HG03354 (cell line): ENCODE measurements around the gene SAP30BP.

ENCODE experiments used
- ATAC-seq: cut with Tn5 transposase; IDR thresholded peaks from one replicate; pipeline ENCODE4 v1.9.1; 2021; ENCODE audit warnings: mild to moderate bottlenecking; ENCODE audit not compliant: unreplicated experiment, poor library complexity, severe bottlenecking

Gene SAP30BP

DNA sequence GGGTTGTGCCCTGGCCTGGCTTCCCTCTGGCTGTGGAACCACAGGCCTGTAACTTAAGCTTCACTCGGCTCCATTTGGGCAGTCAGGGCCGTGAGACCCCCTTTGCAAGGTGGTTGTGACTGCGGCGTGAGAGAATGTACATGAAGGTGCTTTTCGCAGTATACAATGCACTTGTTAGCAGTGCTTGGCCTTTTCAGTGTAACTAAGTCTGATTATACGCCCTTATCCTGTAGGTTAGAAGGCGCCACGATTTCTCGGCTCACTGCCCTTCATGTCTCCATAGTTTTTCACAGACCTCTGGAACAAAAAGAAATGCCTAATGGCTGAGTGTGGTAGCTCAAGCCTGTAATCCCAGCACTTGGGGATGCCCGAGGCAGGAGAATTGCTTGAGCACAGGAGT lies 13.3 kb downstream of the SAP30BP start:
- ATAC-seq, result no peak

DNA sequence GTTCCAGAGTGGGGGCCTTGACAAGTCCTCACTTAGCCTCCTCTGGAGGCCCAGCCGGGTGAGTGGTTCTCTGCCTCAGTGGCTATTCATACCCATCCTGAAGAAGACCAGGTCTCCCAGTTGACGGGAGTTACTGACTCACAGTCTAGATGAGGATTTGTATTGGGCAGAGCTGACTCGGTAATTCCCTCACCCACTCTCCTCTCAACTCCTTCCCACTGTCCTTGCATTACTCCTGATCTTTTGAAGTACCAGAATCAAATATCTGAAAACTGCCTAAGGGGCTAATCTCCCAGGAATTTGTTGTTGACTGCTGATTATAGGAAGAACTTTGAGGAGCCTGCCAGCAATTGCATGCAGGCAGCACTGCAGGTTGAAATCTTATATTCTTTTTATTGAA lies 14.2 kb downstream of the SAP30BP start:
- ATAC-seq, result no peak

DNA sequence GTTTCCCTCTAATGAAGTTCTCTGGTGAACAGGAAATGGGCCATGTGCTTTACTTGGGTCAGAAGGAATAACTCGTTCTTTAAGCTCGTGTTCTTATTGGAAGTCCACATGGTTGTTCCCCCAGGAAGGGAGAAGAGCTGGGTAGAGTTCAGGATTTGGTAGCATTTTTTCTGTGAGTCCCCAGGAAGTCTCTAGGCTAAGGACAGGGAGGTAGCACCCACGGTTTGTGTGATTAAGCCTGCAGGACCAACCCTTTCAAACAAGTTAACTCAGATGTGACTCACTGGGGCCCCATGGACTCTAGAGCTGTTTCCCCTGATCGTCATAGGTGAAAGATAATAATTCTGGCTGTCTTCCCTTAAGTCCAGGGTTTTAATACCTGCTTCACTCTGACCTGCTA lies 16.4 kb downstream of the SAP30BP start:
- ATAC-seq, result no peak

DNA sequence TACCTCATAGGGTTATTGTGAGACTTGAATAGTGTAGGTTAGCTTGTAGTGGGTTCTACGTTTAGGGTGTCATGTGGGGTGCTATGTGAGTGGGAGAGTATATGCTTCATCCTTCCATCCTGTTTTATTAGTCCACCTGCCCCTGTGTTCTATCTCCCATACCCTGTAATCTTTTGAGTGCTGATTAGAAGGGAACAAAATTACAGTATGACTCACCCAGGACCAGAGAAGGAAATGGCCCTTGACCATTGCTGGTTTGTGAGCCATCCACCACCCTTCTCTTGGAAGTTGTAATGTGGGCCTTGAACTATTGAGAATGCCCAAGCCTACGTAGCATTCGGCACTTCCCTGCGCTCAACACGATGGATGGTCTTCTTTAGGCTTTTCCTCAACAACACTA lies 17.1 kb downstream of the SAP30BP start:
- no peak for ATAC-seq

DNA sequence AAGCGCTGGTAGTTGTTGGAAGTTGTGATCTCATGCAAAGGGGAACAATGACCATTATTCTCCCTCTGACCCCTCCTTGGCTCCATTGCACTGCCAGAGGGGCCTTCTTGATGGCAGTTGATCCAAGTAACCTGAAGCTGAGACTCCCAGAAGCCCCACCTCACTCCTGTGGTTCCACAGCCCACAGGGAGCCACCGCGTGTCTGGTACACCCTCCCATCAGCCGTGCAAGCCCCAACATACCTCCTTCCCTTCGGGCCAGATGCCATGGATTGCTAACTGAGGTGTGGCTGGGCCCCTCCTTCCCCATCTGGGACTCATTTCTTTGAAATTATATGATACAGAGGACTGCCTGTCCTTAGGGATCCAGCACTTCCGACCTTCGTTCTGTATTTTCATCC lies 17.8 kb downstream of the SAP30BP start:
- ATAC-seq, result no peak

DNA sequence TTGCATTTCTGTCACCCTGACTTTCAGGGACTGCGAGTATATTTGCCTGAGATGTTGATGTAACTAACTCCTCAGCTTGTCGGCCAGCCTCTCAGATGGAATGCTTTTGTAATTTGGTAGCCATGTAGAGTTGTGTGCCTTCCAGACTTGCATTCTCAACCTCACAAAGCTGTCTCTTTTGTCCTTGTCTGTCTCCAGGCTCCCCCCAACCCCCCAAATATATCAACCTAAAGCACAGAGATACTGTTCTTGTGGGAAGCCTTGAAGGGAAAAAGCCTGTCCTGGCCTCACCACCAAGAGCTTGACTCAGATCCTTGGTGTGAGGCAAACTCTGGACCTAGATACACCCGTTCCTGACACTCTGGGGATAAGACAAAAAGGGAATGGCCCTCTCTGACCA lies 18.4 kb downstream of the SAP30BP start:
- no peak for ATAC-seq

DNA sequence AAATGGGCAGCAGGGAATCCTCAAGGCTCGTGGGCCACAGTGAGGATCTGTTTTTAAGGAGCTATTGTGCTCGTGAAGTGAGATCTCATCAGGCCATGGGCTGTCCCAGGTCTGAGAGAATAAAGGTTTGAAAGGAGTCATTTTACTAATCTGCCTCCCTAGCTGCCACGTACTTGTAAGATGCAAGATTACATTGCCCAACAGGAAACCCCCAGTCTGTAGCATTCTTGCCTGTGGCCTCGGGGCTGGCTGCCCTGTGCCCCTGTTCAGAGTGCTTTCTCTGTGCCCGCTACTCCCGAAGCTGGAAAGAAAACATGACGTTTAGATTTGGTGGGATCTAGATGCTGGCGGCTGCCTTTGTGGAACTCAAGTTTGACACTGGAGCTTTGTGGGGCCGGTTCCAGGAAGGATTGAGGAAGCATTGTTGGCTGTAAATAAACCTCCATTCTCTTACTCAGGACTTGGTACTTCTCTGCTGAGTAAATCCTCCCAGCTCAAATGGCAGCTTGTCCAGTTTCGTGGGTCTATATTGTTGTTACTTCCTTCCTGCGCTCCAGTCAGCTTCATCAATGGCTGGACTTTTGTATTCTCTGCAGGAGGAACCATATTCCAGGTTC lies 21.2 kb downstream of the SAP30BP start:
- ATAC-seq, result no peak

DNA sequence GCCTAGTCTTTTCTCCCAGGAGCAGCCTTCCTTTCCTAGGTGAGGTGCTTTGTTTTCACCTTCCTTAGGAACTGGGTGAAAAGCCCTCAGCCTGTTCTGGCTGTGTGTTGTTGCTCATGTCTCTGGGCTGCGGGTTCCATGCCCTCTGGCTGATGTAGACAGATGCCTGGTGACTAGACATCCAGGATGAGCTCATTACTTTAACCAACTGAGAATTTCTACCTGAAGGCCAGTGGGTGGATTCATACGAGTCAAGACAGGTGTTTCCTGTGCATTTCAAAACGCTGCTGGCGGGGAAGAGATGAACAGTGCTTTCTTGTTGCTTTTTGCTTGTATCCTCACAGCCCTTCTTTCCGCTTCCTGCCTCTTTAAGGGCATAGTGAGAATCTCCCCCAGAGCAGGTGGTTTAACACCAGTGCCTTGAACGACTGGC lies 22.3 kb downstream of the SAP30BP start:
- peak; percentile 57 for ATAC-seq

DNA sequence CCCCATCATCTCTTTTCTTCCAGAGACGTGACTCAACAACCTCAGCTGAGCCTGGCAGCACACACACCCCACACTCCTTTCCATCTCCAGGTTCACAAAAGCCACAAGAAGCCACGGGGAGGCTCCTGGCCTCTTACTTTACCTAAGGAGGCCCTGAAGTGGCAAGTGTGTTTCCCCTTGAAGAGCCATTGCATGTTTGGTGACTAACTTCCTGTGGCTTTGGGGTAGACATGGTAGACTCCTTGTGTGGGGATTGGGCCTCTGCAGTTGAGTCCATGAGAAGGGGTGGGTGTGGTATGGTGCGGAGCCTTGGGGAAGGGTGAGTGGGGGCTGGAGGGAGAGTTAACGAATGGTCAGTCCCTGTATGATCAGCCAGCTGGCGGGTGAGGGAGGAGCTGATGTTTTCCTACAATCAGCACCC lies 24.2 kb downstream of the SAP30BP start:
- no peak for ATAC-seq

DNA sequence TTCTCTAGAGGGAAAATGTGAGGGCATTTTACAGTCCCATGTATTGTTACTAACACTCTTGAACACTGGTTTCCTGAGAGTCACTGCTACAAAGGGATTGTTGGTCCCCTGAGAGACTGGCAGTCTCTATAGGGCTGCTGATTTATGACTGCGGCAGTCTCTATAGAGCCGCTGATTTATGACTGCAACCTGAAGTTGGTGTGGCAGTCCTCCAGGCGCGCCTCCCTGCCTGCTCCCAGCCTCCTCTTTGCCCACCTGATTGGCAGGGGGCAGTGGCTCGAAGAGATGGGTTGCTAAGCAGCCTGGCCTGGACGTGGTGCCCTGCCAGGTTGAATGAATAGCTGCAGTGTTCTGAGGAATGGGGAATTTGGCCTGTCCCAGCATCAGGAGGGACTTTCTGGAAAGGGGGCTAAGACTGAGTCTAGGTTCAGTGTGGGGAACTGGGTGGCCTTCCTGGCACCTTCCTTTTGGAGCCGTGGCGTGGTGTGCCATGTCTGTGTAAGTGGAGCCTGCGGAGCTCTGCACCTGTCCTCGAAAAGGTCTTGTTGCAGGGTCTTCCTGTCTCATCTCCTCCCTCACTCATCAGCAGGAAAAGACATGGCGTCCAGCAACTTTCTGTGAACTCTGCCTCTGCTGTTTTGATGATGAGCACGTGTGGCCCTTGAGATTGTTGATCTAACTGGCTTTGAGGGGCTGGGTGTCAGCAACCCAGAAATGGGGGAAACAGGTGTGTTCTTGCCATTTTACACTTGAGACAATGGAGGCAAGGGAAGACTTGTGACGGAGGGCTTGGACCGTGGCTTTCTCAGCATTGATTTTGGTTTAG lies 24.9 kb downstream of the SAP30BP start:
- ATAC-seq, result no peak

DNA sequence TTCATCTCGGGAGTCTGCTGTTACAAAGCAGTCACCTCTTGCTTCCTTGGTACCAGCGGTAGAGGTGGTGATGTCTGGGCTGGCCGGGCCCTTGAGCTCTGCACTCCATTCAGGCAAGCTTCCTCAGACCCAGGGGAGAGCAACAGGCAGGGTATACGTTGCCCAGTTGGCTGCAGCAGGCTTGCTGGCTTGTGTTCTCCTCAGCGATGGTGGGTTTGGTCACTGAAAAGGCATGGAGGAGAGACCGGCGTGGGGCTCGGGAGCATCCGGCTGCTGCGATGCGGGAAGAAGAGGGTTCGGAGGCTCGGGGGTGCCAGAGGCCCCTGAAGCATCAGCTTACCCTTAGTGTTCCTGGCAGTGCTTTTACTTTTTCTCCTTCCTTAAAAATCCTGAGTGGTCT lies 25.8 kb downstream of the SAP30BP start:
- ATAC-seq, result no peak

DNA sequence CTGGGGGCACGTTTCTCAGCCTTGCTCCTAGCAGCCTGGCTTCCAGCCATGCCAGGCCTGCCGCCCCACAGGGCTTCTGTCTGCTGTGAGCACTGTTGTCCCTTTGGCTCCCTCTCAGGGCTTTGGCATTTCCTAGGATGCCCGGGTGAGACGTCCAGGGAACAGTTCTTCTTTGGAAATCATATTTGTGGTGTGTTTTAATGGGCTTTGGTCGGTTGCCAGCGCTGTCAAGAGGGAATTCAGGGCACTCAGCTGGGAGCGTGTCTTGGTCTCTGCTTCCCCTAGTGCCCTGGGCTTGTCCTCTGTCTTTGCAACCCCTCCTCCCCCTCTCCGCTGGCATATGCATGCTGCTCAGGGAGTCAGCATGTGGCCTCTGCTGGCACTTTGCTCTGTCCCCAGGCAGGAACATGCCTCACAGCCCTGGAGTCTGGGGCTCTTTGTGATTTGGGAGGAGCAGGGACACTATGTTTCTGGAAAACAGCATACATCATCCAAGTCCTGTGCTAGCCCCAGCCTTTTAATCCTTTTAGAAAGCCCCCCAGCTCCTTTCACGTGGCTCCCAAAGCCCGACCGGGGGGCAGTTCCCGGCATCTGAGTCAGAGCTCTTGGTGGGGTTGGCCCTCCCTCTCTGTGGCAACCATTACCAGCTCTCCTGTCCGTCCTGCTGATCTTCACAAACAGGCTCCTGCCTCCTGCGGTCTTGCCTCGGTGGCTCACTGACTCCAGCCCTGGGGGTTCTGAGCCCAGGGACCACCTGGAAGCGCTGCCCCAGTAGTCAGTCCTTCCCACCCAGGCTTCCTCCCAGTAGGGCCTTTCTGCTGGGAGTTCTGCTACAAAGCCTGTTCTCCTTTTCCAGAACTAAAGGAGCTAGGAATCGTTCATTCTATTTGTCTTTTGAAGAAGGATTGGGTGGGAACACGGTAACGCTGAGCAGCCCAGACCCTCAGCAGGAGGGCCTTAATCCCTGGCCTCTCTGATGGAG lies 26.7 kb downstream of the SAP30BP start:
- no peak for ATAC-seq

DNA sequence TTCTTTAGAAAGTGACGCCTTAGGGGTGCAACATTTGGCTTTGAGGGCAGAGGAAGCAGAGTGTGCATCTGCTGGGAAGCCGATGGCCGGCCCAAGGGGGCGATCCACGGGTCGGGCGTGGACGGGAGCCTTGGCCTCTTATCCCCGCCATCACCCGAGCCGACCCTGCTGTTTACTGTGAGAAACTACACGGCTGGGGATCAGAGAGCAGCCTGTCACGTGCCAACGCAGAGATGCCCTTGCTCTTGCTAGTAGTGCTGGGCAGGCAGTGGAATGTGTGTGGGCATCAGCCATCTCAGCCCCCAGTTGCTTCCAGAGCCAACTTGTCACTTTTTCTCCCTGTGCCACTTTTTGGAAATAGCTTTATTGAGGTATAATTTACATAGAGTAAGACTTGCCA lies 27.4 kb downstream of the SAP30BP start:
- no peak for ATAC-seq

DNA sequence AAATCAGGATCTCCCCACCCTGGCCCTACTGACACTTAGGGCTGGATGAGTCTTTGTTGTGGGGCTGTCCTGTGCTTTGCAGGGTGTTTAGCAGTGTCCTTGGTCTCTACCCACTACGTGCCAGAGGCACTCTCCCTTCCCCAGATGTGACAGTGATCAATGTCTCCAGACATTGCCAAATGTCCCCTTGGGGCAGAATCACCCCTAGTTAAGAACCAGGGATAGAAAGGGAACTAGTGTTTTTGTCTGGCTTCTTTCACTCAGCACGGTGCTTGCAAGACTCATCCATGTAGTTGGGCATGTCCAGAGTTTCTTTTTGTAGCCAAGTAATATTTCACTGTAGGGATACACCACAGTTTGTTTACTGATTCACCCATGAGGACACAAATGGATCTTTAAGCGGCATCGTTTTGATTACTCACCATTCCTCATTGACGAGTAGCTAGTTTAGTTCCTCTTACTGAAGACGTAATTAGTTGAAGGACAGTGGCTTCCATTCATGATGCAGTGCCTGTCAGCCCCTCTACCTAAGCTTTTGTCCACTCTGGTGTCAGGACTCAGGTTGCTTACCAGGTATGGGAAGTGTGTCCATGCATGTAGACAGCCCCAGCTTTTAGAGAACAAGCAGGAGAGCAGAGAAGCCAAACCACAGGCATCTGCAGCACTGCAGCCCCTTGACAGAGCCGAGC lies 28.1 kb downstream of the SAP30BP start:
- ATAC-seq, result no peak

DNA sequence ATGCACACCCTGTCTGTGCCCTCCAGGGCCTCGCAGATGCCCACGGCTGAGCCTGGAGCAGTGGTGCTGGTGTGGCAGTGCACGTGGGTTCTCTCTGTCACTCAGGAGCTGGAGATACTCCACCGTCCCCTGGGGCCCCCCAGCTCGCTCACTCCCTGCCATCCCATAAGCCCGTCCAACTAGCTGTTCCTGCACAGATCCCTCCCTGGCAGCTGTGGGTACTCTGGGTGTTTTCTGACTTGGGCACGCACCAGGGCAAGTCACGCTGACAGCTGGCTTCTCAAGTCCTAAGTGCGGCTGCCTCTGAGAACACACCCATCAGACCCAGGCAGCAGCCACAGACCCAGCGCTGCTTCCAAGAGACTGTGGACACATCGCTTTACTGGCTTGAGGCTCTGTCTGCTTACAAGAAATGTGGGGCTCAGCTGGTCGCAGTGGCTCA lies 28.7 kb downstream of the SAP30BP start:
- ATAC-seq, result no peak

DNA sequence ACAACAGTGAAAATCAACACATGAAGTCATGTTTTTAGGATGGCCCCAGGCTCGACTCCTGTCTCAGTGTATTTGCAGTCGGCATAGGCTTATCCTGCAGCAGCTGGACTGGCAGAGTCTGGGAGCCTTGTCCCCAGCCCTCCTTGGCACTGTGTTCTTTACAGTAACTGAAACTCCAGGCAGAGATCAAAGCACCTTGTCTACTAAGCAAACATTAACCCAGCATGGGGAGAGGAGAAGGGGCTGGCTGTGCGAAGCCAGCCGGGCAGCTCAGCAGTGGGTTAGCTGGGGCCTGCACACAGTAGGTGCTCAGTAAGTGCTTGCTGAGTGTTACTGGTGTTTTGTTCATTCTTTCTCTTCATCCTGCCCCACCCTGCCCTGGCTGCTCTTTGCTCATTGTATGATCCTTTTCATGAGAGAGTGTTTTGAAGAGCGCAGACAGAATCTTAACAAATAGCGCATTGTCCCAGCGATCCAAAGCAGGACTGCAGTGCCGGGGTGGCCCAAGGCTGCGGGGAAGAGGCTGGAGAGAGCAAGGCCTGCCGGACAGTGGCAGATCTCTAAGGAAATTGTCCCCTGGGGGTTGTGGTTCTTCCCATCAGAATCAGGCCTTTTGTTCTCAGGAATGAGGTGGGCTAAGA lies 30.6 kb downstream of the SAP30BP start:
- no peak for ATAC-seq

DNA sequence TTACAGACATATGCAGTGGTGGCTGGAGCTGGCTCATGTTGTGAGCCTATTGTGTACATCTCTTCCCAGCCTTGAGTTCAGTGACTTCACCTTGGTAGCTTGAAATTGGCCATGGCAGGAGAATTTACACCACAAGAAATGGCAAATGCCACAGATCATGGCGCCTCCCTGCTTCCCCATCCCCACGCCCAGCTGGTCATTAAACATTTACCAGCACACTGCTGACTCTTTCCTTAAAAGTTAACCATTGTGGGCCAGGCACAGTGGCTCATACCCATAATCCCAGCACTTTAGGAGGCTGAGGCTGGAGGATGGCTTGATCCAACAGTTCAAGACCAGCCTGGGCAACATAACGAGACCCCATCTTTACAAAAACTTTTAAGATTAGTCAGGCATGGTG lies 31.5 kb downstream of the SAP30BP start:
- ATAC-seq, result no peak

DNA sequence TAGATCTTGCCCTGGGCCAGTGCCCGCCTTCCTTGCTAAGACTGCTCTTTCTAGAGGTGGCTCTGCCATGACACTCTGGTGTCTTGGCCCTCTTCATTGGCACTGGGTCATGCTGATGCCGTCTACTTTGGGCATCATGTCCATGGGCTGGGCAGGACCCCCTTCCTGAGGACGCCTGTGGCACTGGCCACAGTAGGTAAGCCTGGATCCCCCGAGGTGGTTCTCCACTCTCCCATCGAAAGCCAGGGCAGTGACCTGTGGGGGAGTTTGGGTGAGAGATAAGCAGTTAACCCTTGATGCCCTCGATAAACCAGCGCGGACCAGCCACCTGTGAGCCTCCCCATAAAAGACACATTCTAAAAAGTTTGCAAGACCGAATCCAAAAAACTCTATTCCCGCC lies 34.1 kb downstream of the SAP30BP start:
- ATAC-seq, result no peak

DNA sequence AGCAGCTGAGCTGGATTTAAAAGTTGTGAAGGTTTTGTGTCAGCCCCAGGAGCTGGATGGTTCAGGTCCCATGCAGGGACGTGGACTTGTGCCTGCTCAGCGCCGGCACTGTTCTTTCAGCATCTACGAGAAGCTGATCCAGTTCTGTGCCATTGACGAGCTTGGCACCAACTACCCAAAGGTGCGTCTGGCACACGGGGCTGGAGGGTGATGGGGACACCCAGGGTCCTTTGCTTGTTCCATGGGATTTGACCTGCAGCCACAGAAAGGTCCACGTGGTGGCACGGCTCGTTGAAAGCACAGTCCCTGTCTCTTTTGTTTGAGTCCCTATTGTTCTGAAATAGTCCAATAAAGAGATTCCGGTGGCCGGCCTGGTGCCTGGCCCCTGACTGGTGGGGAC lies 36.1 kb downstream of the SAP30BP start:
- no peak for ATAC-seq
